HL-60/S4 treated with phorbol 12-myristate 13-acetate at 8.2 ng/mL for 4 days and 3 days (cell line): ENCODE data around the gene NFATC1.

Experiments used
- in situ Hi-C: fragments of 300-500 bp; cut with MboI; formaldehyde crosslinking; loops from 2 replicates; pipeline ENCODE4 v1.15.0; 2022; ENCODE audit warnings: low sequenced_read_pairs

Gene NFATC1

GRCh38 chr18:79503406-79503805 lies 107.7 kb downstream of the NFATC1 start:
- in situ Hi-C loops, result loop anchor here (25.0 kb wide), 1 partner anchor 91 kb away; no protein-coding TSS in a partner anchor

GRCh38 chr18:79504034-79504433 lies 108.3 kb downstream of the NFATC1 start:
- in situ Hi-C loops, result loop anchor here (25.0 kb wide), 1 partner anchor 92 kb away; no protein-coding TSS in a partner anchor

- in situ Hi-C loops, result loop anchor here (25.0 kb wide), 1 partner anchor 92 kb away; no protein-coding TSS in a partner anchor
Observed at GRCh38 chr18:79504495-79504894, 108.8 kb downstream of the NFATC1 start.

DNA sequence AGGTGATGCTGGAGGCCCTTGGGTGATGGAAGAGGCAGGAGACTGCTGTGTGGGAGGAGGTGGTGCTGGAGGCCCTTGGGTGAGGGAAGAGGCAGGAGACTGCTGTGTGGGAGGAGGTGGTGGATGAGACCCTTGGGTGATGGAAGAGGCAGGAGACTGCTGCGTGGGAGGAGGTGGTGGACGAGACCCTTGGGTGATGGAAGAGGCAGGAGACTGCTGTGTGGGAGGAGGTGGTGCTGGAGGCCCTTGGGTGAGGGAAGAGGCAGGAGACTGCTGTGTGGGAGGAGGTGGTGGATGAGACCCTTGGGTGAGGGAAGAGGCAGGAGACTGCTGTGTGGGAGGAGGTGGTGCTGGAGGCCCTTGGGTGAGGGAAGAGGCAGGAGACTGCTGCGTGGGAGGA lies 109.7 kb downstream of the NFATC1 start:
- in situ Hi-C loops, result loop anchor here (25.0 kb wide), 1 partner anchor 93 kb away; no protein-coding TSS in a partner anchor

DNA sequence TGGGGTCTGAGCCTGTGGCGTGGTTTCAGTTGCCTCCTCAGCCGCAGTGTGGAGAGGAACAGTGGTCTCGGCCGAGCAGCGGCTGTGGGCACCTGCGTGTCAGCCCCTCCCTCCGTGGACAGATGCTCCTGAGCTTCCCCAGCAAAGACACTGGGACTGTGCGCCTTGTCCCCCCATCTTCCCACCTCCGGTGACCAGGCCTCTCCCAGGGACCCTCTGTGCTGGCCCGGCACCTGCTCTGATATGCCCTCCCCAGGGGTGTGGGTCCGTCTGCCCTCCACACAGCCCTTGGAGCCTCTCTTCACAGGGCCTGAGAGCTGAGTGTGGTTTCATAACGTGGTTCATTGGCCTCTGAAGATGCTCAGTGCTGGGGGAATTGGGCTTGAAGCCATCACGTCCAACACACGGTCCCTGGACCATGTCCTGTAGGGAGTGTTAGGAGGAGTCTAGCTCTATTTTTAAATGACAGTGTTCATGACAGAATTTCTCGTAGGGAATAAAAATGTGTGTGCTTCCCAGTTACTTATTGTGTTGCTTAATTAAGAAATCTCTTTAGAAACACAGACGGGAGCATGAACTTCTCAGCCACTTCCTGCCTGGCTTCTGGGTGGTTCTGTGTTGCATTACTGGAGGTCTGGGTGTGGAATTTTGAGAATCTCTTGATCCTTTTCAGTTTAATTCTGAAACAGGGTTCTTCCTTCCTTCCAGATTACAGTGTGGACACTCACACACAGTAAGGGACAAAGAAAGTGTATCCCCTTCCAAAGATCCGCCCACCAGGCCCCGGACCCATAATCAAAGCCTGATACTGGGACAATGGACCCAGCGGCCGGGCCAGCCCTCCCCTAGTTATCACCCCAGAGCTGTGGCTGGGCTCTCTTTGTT lies 110.7 kb downstream of the NFATC1 start:
- in situ Hi-C loops, result loop anchor here (25.0 kb wide), 1 partner anchor 94 kb away; no protein-coding TSS in a partner anchor

DNA sequence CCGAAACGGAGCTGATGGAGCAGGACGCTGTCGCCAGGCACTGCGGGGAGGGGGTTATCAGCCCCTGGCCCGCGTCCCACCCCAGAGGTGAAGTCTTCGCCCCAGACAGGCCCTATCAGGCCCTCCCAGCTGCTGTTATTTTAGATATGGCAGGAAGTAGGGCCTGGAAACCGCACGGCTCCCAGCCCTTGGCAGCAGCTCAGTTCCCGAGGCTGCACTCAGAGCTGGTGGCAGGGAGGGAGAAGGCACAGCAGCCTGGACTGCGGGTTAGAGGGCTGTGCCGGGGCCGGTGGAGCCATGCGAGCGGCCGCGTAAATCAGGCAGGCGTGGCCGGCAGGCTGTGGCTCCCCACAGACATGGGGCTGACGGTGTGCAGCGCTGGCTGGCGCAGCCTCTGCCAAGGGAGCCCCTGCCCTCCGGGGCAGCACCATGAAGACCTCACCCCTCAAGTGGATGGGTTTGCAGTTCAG lies 111.4 kb downstream of the NFATC1 start:
- in situ Hi-C loops, result loop anchor here (25.0 kb wide), 1 partner anchor 95 kb away; no protein-coding TSS in a partner anchor

DNA sequence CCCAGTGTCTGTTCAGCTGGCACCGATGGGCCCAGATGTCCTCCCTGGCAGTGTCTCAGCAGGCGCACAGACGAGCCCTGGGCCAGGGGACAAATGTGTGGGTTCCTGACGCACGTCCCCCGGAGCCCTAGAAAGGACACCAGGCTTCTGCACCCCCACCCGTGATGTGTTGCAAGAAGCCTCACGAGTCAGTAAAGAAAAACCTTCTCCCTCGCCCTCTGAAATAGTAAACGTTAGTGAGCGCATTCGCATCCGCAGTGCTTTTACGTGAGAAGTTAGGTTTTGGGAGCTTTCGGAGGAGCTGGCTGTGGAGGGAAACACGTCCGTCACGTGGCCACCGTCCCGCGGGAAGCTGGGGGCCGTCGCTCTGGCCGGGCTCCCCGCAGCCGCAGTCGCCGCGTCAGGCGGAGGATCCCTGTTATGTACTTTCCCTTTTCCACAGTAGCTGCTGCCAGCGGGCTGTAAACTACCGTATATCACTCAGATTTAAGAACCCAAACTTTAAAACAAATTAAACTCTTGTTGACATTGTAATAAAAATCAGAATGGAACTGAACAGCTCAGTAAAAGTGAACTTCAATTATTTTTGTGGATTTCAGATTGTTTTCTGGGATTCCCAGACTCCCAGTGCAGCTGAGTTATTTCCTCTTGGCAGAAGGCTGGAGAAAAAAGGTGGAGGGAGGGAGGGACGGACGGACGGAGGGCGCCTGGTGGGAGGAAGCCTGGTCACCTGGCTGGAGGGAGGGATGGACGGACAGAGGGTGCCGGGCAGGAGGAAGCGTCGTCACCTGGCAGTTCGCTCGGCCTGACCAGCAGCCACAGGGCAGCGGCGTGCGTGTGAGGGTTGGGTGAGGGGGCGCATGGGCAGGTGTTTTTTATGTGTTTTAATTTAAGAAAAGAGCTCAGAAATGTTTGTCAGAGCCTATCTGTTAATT lies 112.1 kb downstream of the NFATC1 start:
- in situ Hi-C loops, result loop anchor here (25.0 kb wide), 1 partner anchor 96 kb away; no protein-coding TSS in a partner anchor

GRCh38 chr18:79508565-79509535 lies 113.1 kb downstream of the NFATC1 start:
- in situ Hi-C loops, result loop anchor here (25.0 kb wide), 1 partner anchor 97 kb away; no protein-coding TSS in a partner anchor

DNA sequence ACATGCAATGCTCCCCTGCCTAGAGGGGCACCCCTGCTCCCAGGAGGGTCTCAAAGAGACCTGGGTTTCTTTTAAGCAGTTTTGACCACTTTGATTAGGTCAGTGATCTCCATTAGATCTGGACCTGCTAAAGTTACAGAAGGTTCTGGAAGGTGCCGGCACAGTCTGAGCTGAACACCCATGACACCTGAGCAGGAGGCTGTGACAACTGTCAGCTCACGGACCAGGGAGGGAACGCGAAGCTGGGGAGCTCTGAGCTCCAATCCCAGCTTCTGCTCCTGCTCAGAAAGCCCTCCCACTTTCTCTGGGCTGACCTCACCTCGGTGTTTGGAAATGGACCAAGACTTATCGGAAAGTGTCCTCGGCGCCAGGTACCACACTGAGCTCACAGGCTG lies 113.8 kb downstream of the NFATC1 start:
- in situ Hi-C loops, result loop anchor here (25.0 kb wide), 1 partner anchor 97 kb away; no protein-coding TSS in a partner anchor

- in situ Hi-C loops, result loop anchor here (25.0 kb wide), 1 partner anchor 98 kb away; no protein-coding TSS in a partner anchor
Observed at GRCh38 chr18:79510046-79510685, 114.4 kb downstream of the NFATC1 start.

GRCh38 chr18:79510731-79511241 lies 115.1 kb downstream of the NFATC1 start:
- in situ Hi-C loops, result loop anchor here (25.0 kb wide), 1 partner anchor 98 kb away; no protein-coding TSS in a partner anchor

- in situ Hi-C loops, result loop anchor here (25.0 kb wide), 1 partner anchor 99 kb away; no protein-coding TSS in a partner anchor
Observed at GRCh38 chr18:79511271-79511670, 115.5 kb downstream of the NFATC1 start.

- in situ Hi-C loops, result loop anchor here (25.0 kb wide), 1 partner anchor 99 kb away; no protein-coding TSS in a partner anchor
Observed at GRCh38 chr18:79511671-79512301, 116.1 kb downstream of the NFATC1 start.

GRCh38 chr18:79512461-79513380 lies 117.0 kb downstream of the NFATC1 start:
- in situ Hi-C loops, result loop anchor here (25.0 kb wide), 1 partner anchor 100 kb away; no protein-coding TSS in a partner anchor

DNA sequence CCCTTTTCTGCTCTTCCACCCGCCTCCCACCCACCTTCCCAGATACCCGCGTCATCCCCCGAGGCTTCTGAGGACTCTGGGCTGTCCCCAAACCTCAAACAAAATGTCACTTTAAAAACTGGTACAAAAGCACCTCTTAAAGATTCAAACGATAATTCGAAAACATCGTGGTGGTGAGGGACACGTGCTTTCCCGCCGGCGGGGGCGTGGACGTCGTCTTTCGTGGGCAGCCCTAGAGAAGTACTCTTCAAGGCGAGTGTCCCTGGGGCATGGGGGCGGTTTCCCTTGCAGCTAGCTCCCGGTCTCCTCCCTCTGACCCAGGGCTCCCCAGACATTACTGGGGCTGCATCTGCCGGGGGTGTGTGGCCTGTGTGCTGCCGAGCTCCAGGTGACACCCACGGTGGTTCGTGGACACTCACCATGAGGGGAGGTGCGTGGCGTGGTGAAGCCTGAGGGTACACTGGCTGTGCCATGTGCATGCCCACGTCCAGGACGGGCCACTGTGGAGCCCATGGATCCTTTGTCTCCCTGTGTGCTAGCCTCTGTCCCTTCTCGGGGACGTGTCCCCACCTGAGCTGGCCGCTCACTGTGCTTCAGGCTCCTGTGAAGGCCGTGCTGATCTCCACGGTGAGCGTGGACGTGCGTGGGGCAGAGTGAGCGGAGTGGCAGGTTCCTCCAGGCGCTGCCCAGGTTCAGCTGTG lies 117.8 kb downstream of the NFATC1 start:
- in situ Hi-C loops, result loop anchor here (25.0 kb wide), 1 partner anchor 101 kb away; no protein-coding TSS in a partner anchor

DNA sequence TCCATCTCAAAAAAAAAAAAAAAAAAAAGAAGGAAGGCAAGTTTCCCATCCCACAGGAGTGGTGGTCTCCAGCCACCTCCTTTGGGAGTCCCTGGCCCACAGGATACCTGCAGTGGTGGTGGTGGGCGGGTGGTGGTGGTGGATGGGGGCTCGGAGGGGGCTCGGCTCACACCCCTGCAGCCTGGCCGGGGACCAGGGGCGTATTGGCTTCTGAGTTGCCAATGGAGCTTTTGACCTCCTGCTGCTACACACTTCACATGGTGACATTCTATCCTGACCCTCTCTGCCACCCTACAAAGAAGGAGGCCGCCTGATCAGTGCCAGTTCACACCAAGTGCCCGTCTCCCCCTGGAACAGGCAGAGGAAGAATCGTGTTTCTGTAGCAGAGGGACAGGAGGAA lies 119.6 kb downstream of the NFATC1 start:
- in situ Hi-C loops, result loop anchor here (25.0 kb wide), 1 partner anchor 103 kb away; no protein-coding TSS in a partner anchor
